Fibroblast of pulmonary artery (primary cell): ENCODE results near the gene SKA3.

Experiments used
- DNase-seq: peaks from one replicate; pipeline ENCODE4 v3.0.0-alpha.2; 2010; ENCODE audit warnings: low read depth
- H3K4me3 ChIP-seq: replicated peaks from 2 replicates; pipeline ENCODE4 v1.5.1; 2011; ENCODE audit warnings: low read depth, mild to moderate bottlenecking, control low read depth, low read length, moderate library complexity
- TF ChIP-seq, protein P1 (sequence below): IDR thresholded peaks from 2 replicates; pipeline ENCODE4 v1.5.1; 2011; ENCODE audit warnings: mild to moderate bottlenecking, control low read depth, low read length, inconsistent platforms; ENCODE audit errors: missing control alignments

Gene SKA3

DNA sequence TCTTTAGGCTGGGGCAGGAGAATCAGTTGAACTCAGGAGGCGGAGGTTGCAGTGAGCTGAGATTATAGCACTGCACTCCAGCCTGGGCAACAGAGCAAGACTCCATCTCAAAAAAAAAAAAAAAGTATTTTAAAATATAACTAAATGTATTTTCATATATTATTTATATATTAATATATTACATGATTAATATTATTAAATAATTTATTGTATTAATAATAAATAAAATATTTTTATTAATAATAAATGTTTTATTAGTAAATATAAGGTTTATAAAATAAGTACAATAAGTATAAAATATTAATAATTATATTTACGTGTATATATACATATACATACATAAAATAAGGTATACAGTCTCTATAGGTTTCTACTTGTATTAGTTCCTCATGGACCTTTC lies 56.8 kb downstream of the SKA3 start:
- DNase-seq: no peak
- TF ChIP-seq, protein P1, sequence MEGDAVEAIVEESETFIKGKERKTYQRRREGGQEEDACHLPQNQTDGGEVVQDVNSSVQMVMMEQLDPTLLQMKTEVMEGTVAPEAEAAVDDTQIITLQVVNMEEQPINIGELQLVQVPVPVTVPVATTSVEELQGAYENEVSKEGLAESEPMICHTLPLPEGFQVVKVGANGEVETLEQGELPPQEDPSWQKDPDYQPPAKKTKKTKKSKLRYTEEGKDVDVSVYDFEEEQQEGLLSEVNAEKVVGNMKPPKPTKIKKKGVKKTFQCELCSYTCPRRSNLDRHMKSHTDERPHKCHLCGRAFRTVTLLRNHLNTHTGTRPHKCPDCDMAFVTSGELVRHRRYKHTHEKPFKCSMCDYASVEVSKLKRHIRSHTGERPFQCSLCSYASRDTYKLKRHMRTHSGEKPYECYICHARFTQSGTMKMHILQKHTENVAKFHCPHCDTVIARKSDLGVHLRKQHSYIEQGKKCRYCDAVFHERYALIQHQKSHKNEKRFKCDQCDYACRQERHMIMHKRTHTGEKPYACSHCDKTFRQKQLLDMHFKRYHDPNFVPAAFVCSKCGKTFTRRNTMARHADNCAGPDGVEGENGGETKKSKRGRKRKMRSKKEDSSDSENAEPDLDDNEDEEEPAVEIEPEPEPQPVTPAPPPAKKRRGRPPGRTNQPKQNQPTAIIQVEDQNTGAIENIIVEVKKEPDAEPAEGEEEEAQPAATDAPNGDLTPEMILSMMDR: no peak
- H3K4me3 ChIP-seq: no peak overlapping the region

DNA sequence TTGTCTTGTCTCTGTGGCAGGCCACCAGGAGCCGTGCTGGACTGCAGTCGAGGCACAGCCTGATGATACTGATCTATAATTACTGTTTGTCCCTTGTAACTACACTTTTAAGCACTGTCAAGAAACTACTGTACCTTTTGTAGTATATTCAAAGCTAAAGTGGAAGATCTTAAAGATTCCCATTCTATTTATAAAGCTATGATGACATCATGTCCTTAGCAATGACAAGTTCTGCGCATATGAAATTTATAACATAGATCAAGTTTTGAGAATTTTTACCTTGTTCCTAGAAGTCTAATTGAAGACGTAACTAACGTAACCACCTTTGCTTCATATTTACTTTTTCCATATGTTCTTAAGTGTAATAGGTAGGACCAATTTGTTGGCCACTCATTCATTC lies 58.2 kb downstream of the SKA3 start:
- no peak for DNase-seq
- TF ChIP-seq, protein P1: no peak
- no peak overlapping the region for H3K4me3 ChIP-seq

DNA sequence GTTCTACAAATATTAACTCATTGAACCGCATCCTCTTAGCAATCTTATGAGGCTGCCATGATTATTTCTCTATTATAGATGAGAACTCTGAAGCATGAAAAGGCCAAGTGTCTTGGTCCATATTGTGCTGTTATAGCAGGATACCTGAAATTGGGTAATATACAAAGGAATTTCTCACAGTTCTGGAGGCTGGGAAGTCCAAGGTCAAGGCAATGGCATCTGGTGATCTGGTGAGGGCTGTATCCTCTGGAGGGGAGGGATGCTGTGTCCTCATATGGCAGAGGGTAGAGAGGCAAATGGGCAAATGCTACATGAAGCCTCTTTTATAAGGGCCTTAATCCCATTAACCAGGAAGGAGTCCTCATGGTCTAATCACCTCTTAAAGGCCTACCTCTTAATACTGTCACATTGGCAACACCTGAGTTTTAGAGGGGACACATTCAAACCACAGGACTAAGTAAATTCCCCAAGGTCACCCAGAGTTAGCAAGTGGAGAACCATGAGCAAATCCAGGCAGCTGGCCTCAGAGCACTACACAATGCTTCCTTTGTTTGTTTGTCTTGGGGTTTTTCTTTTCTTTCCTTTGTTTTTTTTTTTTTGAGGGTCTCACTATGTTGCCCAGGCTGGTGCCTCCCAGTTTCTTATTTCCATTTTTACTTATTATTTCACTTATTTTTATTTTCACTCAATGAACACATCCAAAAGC lies 59.1 kb downstream of the SKA3 start:
- TF ChIP-seq, protein P1: no peak
- no peak for DNase-seq
- no peak overlapping the region for H3K4me3 ChIP-seq

DNA sequence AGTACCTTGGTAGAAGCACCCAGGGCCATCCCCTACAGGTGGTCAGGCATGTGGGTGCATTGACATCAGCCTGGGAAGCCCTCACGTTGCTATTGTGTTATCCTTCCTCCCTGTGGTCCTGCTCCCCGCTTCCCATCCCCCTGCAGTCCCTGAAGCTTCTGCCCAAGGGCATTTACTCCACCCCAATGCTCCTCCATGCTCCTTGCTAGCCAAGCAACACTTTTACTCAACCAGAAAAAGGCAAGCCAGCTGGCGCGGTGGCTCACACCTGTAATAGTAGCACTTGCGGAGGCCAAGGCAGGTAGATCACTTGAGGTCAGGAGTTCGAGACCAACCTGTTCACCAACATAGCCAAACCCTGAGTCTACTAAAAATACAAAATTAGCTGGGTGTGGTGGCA lies 60.2 kb downstream of the SKA3 start:
- no peak for DNase-seq
- TF ChIP-seq, protein P1: no peak
- H3K4me3 ChIP-seq: no peak overlapping the region

DNA sequence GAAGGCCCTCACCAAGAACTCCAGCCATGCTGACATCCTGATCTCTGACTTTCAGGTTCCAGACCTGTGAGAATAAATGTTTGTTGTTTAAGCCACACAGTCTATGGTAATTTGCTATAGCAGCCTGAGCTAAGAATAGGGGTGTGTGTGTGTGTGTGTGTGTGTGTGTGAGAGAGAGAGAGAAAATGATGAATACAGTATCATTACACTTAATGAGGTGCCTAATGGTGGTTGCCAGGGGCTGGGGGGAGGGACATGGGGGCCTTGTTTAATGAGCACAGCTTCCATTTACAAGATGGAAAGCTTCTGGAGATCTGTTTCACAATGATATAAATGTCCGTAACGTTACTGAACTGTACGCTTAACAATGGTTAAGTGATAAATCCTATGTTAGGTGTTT lies 61.1 kb downstream of the SKA3 start:
- H3K4me3 ChIP-seq: no peak overlapping the region
- TF ChIP-seq, protein P1: no peak
- no peak for DNase-seq

DNA sequence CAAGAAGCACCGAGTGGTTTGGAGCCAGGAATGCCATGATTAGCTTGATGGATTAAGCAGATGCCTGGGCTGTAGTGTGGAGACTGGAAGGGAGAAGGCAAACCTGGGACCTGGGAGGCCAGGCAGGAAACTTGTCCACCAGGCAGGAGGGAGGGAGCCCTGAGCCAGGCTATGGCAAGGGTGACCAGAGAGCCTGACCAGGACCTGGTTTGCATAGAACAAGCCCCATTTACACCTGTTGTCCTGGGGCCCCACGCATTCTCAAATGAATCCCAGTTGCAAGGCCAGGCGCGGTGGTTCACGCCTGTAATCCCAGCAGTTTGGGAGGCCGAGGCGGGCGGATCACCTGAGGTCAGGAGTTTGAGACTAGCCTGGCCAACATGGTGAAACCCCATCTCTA lies 64.8 kb downstream of the SKA3 start:
- H3K4me3 ChIP-seq: no peak overlapping the region
- DNase-seq: no peak
- TF ChIP-seq, protein P1: no peak

DNA sequence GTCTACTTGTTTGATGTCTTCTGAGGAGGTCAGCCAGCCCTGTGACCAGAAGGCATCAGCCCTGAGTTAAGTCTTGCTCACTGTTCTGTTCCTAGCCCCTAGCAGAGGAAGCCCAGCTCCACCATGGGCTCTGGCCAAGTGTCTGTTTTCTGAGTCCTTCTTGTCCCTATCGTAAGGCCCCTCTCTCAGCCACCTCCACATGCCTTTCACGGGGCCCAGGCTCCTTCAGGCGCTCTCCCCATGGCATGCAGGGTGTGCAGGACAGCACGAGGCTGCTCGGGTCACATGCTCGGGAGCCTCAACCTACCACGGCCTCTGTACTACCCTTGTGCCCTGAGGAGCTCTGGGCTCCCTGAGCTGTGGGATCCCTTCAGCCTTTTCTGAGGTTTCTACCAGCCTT lies 67.2 kb downstream of the SKA3 start:
- DNase-seq: no peak
- no peak overlapping the region for H3K4me3 ChIP-seq
- TF ChIP-seq, protein P1: no peak
